ENCODE results near the gene CKB. TPM values are rescaled to one million over a fixed set of nuclear protein-coding genes. Genes with fewer than 3 reads are reported as not detected.

Gene CKB
- total RNA-seq, 2 donors from 2014 or later, result 602 to 920 TPM

- no peak for DNase-seq
- H3K27me3 Mint-ChIP-seq (ENCODE audit: insufficient read depth), result no peaks in the 10 kb centered on the region
These were observed 10.7 kb upstream of the CKB start for GRCh38 chr14:103533137-103533998.

GRCh38 chr14:103532216-103533136 lies 9.8 kb upstream of the CKB start:
- H3K27me3 ChIP-seq (ENCODE audit: control insufficient read depth, insufficient read depth, low read length, poor library complexity, severe bottlenecking), result no peaks in the 10 kb centered on the region

More at GRCh38 chr14:103533137-103533998, 10.7 kb upstream of the CKB start:
- Mint-ChIP-seq H3K9me3 (no peaks in the 10 kb centered on the region), H3K36me3 (ENCODE audit: low read depth) (no peaks in the 10 kb centered on the region), H3K4me1 (peaks cover 10% of the 10 kb centered on the region), H3K27ac (no peak overlapping the region), H3K4me3 (no peak overlapping the region)
- no peaks in the 10 kb centered on the region for H3K9me3 ChIP-seq (ENCODE audit: control insufficient read depth, low read length)
- H3K9ac ChIP-seq (ENCODE audit: extremely low read depth, low read length, poor library complexity, severe bottlenecking), result no peak overlapping the region
- H3K4me3 ChIP-seq (ENCODE audit: low read length), result no peak overlapping the region
- H3K27me3 ChIP-seq (ENCODE audit: control insufficient read depth, insufficient read depth, low read length, poor library complexity, severe bottlenecking), result no peaks in the 10 kb centered on the region
- no peak overlapping the region for H3K27ac ChIP-seq (ENCODE audit: low read depth, low read length)
- TF ChIP-seq, protein P1, sequence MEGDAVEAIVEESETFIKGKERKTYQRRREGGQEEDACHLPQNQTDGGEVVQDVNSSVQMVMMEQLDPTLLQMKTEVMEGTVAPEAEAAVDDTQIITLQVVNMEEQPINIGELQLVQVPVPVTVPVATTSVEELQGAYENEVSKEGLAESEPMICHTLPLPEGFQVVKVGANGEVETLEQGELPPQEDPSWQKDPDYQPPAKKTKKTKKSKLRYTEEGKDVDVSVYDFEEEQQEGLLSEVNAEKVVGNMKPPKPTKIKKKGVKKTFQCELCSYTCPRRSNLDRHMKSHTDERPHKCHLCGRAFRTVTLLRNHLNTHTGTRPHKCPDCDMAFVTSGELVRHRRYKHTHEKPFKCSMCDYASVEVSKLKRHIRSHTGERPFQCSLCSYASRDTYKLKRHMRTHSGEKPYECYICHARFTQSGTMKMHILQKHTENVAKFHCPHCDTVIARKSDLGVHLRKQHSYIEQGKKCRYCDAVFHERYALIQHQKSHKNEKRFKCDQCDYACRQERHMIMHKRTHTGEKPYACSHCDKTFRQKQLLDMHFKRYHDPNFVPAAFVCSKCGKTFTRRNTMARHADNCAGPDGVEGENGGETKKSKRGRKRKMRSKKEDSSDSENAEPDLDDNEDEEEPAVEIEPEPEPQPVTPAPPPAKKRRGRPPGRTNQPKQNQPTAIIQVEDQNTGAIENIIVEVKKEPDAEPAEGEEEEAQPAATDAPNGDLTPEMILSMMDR (conservative IDR thresholded peaks at IDR 0.05), result no peak
- whole genome bisulfite sequencing, 2 experiments (ENCODE audit: insufficient coverage in 1 of 2, insufficient read length in 1 of 2), result 90 to 97% methylated on average over 17 to 23 of the region's 23 CpGs
- H3K36me3 ChIP-seq (ENCODE audit: control insufficient read depth, insufficient read depth, low read length), result peaks cover 7% of the 10 kb centered on the region
- H3K4me1 ChIP-seq (ENCODE audit: control insufficient read depth, insufficient read depth, low read length), result no peaks in the 10 kb centered on the region

More at GRCh38 chr14:103532216-103533136, 9.8 kb upstream of the CKB start:
- no peak for DNase-seq
- H3K9ac ChIP-seq (ENCODE audit: extremely low read depth, low read length, poor library complexity, severe bottlenecking), result no peak overlapping the region
- TF ChIP-seq, protein P1 (conservative IDR thresholded peaks at IDR 0.05), result no peak
- H3K36me3 ChIP-seq (ENCODE audit: control insufficient read depth, insufficient read depth, low read length), result peaks cover 7% of the 10 kb centered on the region
- Mint-ChIP-seq H3K27ac (no peak overlapping the region), H3K4me1 (peaks cover 13% of the 10 kb centered on the region), H3K36me3 (ENCODE audit: low read depth) (no peaks in the 10 kb centered on the region), H3K9me3 (no peaks in the 10 kb centered on the region), H3K4me3 (no peak overlapping the region), H3K27me3 (ENCODE audit: insufficient read depth) (no peaks in the 10 kb centered on the region)
- no peak overlapping the region for H3K4me3 ChIP-seq (ENCODE audit: low read length)
- no peak overlapping the region for H3K27ac ChIP-seq (ENCODE audit: low read depth, low read length)
- peaks cover 7% of the 10 kb centered on the region for H3K4me1 ChIP-seq (ENCODE audit: control insufficient read depth, insufficient read depth, low read length)
- H3K9me3 ChIP-seq (ENCODE audit: control insufficient read depth, low read length), result no peaks in the 10 kb centered on the region
- WGBS, 2 experiments (ENCODE audit: insufficient coverage in 1 of 2, insufficient read length in 1 of 2), result 92 to 94% methylated on average over 18 to 32 of the region's 32 CpGs

Measured in endodermal cell (in vitro differentiated cells).